ENCODE measurements around the gene RDH13. TPM values are rescaled to one million over a fixed set of nuclear protein-coding genes. Genes with fewer than 3 reads are reported as not detected.
A peak's percentile ranks its signal among the peaks of the same experiment; 100 is the strongest.

Gene RDH13, protein sequence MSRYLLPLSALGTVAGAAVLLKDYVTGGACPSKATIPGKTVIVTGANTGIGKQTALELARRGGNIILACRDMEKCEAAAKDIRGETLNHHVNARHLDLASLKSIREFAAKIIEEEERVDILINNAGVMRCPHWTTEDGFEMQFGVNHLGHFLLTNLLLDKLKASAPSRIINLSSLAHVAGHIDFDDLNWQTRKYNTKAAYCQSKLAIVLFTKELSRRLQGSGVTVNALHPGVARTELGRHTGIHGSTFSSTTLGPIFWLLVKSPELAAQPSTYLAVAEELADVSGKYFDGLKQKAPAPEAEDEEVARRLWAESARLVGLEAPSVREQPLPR
- total RNA-seq (2021; fragmentation: NEBNext Ultra II Directional; extraction: Animal tissue kit (Norgen Biotek cat#: 25700)) (29.4 and 31.5 TPM in 2 replicates), polyA plus RNA-seq (2011; rRNA removed) (15.9 and 20.5 TPM in 2 replicates), polyA minus RNA-seq (2011; rRNA and poly(A)+ RNA removed) (22.0 and 25.7 TPM in 2 replicates)
- 17.2 TPM for polyA plus RNA-seq (2011; cell fraction: cytosol; rRNA removed)
- polyA plus RNA-seq (2011; cell fraction: nucleus; rRNA removed): 41.2 TPM
- 20.1 to 26.0 TPM (median 24.4 TPM) in 4 replicates for polyA plus RNA-seq (2012, experiment 1 of 2)
- 16.8 TPM for polyA plus RNA-seq (2012, experiment 2 of 2)
- polyA plus RNA-seq (2013, experiment 1 of 2): 15.7 TPM
- 14.9 TPM for polyA plus RNA-seq (2013, experiment 2 of 2)
- polyA minus RNA-seq (2011; cell fraction: cytosol; rRNA and poly(A)+ RNA removed): 18.3 TPM
- 27.8 TPM for polyA minus RNA-seq (2011; cell fraction: nucleus; rRNA and poly(A)+ RNA removed)
- long read RNA-seq, experiment 1, partial matches to known transcripts: 1 of 10 reads
- long read RNA-seq, experiment 1, other reads (novel, unspliced or antisense): 6 of 10 reads
- long read RNA-seq, experiment 2, partial matches to known transcripts: 2 of 3 reads
- long read RNA-seq, experiment 2, other reads (novel, unspliced or antisense): 0 of 3 reads

DNA sequence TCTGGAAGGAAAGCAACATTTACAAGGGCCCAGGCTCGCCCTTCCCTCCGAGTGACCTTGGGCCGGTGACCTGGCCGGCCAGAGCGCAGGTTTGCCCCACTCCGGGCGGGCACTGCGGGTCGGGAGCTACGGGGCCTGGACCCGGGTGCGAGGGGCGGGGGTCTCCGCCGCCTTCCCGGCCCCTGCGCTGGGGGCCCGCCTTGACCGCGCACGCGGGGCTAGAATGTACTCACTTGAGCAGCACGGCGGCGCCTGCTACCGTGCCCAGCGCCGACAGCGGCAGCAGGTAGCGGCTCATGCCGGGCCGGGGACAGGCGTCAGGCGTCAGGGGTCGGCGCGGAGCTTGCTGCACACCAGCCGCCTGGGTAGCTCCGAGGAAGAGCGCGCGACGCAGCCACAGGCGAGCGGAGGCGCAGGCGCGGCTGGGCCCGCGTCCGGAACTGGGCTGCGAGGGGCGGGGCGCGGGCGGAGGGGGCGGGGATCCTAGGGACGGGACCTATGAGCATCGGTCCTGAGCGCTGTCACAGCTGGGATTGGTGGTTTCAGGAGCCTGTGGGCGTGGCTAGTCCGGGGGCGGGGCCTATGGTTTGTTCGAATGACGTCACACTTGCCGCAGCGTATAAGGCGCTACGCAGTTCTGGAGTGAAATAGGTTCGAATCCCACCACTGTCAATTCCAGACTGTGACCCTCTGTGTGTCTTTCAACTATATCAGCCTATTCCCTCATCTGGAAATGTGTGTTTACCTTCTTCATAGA is at the start of gene RDH13:
TSS of gene RDH13 (minus strand) at position 414 of the 757 bp plus-strand sequence. CDS start at position 298, 116 bp downstream.
- H3K23ac ChIP-seq (ENCODE audit: insufficient read length): no peak within 1 kb of the TSS
- H3K56ac ChIP-seq (replicated peaks; ENCODE audit: insufficient read length, low read depth, low read length): peak within 1 kb of the TSS; percentile 69
- H3K79me1 ChIP-seq (ENCODE audit: low read depth, low read length): peaks cover 4% of the 10 kb centered on the region; the same call in 1 of the 2 replicates
- WGBS, 2 experiments (ENCODE audit: extremely low coverage in 1 of 2, insufficient coverage in 1 of 2, insufficient read length in 1 of 2, insufficient replicate concordance in 2 of 2, low coverage in 1 of 2, low lambda C conversion rate in 2 of 2, missing lambda C conversion rate in 1 of 2): 3% methylated on average over 48 of the region's 70 CpGs; no CpG with 5 or more reads in 1 of the 2 experiments
- peak within 1 kb of the TSS; percentile 77 to 93 for H3K4me2 ChIP-seq (ENCODE audit: insufficient read depth in 1 of 2, low read depth in 2 of 2, low read length in 2 of 2)
- H2BK20ac ChIP-seq (ENCODE audit: low read length): no peak within 1 kb of the TSS
- no peak within 1 kb of the TSS for H4K5ac ChIP-seq (ENCODE audit: insufficient read length, low read depth, low read length)
- no peak within 1 kb of the TSS for H4K8ac ChIP-seq (ENCODE audit: extremely low read depth, insufficient read depth, low read length)
- peak within 1 kb of the TSS; percentile 58 to 87 (median 64); a peak in 6 of 7 replicates for H3K9ac ChIP-seq (replicated peaks in 1 of 4; ENCODE audit: extremely low read depth in 1 of 4, low read depth in 3 of 4, low read length in 3 of 4)
- peaks cover 2% of the 10 kb centered on the region; the same call in 1 of the 2 replicates for H3K23me2 ChIP-seq (ENCODE audit: low read depth, low read length)
- CTCF ChIA-PET (ENCODE audit: partially characterized antibody): interaction anchor here (1.2 to 1.4 kb wide), 2 partner anchors 24 to 182 kb away, joined by 3 to 4 read pairs; no protein-coding TSS in a partner anchor
- peak; percentile 68 for FAIRE-seq
- peak; percentile 90 to 100 for DNase-seq (ENCODE audit: low read depth in 1 of 2, low spot score in 2 of 2)
- H2BK5ac ChIP-seq (ENCODE audit: low read depth, low read length): no peak within 1 kb of the TSS
- peaks cover 0 to 8% of the 10 kb centered on the region in 2 experiments for H4K20me1 ChIP-seq (replicated peaks in 1 of 2; ENCODE audit: control insufficient read depth in 1 of 2, insufficient read depth in 2 of 2, low read length in 2 of 2)
- H3K18ac ChIP-seq (ENCODE audit: extremely low read depth, low read length): no peak within 1 kb of the TSS
- H3K14ac ChIP-seq (ENCODE audit: insufficient read length): no peak within 1 kb of the TSS
- H2AK5ac ChIP-seq (ENCODE audit: low read depth, low read length): no peak within 1 kb of the TSS
- no peaks in the 10 kb centered on the region; a peak in 1 of 4 replicates for H3K9me3 ChIP-seq (ENCODE audit: insufficient read depth in 2 of 2, low read depth in 1 of 2, low read length in 1 of 2)
- H3K4me3 ChIP-seq (ENCODE audit: extremely low read depth in 1 of 4, insufficient read depth in 2 of 4, low read depth in 3 of 4, low read length in 4 of 4): peak within 1 kb of the TSS; percentile 73 to 98 (median 76)
- H3K36me3 ChIP-seq (ENCODE audit: control insufficient read depth in 2 of 4, insufficient read depth in 4 of 4, low read length in 3 of 4): peaks cover 0 to 9% (median 3%) of the 10 kb centered on the region in 4 experiments; a peak in 5 of 8 replicates
- H2AFZ ChIP-seq (ENCODE audit: low read length): no peak within 1 kb of the TSS
- no peak within 1 kb of the TSS for H3K27ac ChIP-seq (ENCODE audit: low read depth, low read length)
- H2BK12ac ChIP-seq (ENCODE audit: low read depth, low read length): peak within 1 kb of the TSS; percentile 68; the same call in 1 of the 2 replicates
- POLR2A ChIA-PET (ENCODE audit: partially characterized antibody): interaction anchor here (0.6 to 1.6 kb wide), 7 partner anchors 9 to 631 kb away, joined by 3 to 6 read pairs (median 4); partner anchors contain the start of gene EPS8L1
- H2BK15ac ChIP-seq (ENCODE audit: low read length): no peak within 1 kb of the TSS
- H3K4ac ChIP-seq (replicated peaks; ENCODE audit: insufficient read length, low read depth, low read length): no peak within 1 kb of the TSS
- H3K79me2 ChIP-seq (ENCODE audit: control insufficient read depth in 1 of 2, insufficient read depth in 2 of 2, low read length in 2 of 2): 0 out of 4 replicates have a peak, but pooled peaks cover 0 to 5% of the 10 kb centered on the region in 2 experiments
- H3K27me3 ChIP-seq (replicated peaks in 1 of 4; ENCODE audit: control insufficient read depth in 3 of 4, extremely low read depth in 1 of 4, insufficient read depth in 3 of 4, low read length in 3 of 4): peaks cover 10 to 35% (median 29%) of the 10 kb centered on the region in 4 experiments
- H2BK120ac ChIP-seq (replicated peaks; ENCODE audit: low read depth, low read length): no peak within 1 kb of the TSS
- H4K91ac ChIP-seq (replicated peaks; ENCODE audit: insufficient read length, low read length): no peak within 1 kb of the TSS
- H3K4me1 ChIP-seq (replicated peaks in 1 of 4; ENCODE audit: control insufficient read depth in 3 of 4, insufficient read depth in 4 of 4, low read length in 3 of 4): peaks cover 0 to 4% (median 2%) of the 10 kb centered on the region in 4 experiments; a peak in 4 of 7 replicates
- peak; percentile 91 for TF ChIP-seq SP1 (IDR thresholded peaks at IDR 0.05; ENCODE audit: low read depth, low read length)
- no peak for TF ChIP-seq SIRT6 (IDR thresholded peaks at IDR 0.05; ENCODE audit: low read length)
- no peak for TF ChIP-seq HDAC2 (IDR thresholded peaks at IDR 0.05; ENCODE audit: borderline replicate concordance in 1 of 2, low read depth in 2 of 2, low read length in 2 of 2)
- TF ChIP-seq CREB1 (IDR thresholded peaks at IDR 0.05): peak; percentile 90
- TF ChIP-seq KDM4A (IDR thresholded peaks at IDR 0.05; ENCODE audit: low read depth, low read length, severe bottlenecking): peak; percentile 72
- peak in 1 of 2 experiments; percentile 1; a peak in 1 of 4 replicates for TF ChIP-seq RAD21 (IDR thresholded peaks at IDR 0.05 in 1 of 2, conservative IDR thresholded peaks at IDR 0.05 in 1 of 2; ENCODE audit: low read depth in 2 of 2, low read length in 2 of 2)
- no peak for TF ChIP-seq CHD1 (IDR thresholded peaks at IDR 0.05; ENCODE audit: low read depth, low read length)
